Stomach (tissue), 4 donors: ENCODE results near the gene TRAF7.

Experiments
- EP300 ChIP-seq: sonication (generic); formaldehyde crosslinking; IDR thresholded peaks from one replicate; pipeline ENCODE4 v1.6.1; 2017; ENCODE audit warnings: antibody characterized with exemption
- POLR2A ChIP-seq, 4 donors: fragments of 450-650 bp; IDR thresholded peaks; one replicate each; pipeline ENCODE4 v1.6.1; 2016; ENCODE audit warnings: antibody characterized with exemption in 4 of 4, control low read depth in 2 of 4, mild to moderate bottlenecking in 1 of 4, moderate library complexity in 1 of 4
- POLR2AphosphoS5 ChIP-seq, 3 donors: sonication (generic); formaldehyde crosslinking; IDR thresholded peaks; one replicate each; pipeline ENCODE4 v1.6.1; 2016; ENCODE audit warnings: antibody characterized with exemption in 3 of 3
- TF ChIP-seq, protein P1 (sequence below), 7 experiments: fragments of 450-650 bp in 4 of 7; fragments of 200-600 bp in 3 of 7; sonication (generic) in 3 of 7; IDR thresholded peaks; one replicate each; pipeline ENCODE4 v1.5.1; 2016 to 2019; ENCODE audit warnings: antibody characterized with exemption in 7 of 7, control low read depth in 2 of 7, mild to moderate bottlenecking in 1 of 7

DNA sequence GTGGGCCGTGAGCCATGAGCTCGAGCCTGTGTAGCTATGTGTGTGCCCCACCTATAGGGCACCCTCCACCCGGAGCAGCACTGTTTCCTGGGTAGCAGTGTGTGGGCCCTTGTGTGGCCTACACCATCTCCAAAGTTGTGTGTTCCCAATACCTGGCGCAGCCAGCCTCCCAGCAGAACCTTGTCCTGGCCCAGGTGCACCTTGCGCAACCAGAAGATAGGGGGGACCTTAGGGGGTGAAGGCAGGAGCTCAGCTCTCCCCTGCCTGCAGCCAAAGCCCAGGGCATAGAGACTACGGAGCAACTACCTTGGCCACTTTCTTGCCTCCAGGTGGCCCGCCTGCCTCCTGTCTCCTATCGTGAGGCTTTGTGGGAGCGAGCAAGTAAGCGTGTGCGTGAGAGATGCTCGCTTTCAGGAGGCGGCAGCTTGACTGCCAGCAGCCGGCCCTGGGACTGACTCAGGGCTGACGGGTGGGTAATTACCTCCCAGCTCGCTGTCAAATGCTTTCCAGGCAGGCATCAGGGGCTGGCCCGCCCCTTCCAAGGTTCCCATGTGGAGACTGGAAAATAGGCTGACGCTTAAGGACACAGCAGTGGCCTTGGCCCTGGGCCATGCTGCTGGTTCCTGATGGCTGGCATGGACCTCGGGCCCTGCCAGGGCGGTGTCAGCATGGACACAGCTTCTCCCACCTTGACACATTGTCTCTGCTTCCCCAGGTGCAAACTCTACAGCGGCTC is 19.0 kb downstream of the TRAF7 start:
- TF ChIP-seq, protein P1, sequence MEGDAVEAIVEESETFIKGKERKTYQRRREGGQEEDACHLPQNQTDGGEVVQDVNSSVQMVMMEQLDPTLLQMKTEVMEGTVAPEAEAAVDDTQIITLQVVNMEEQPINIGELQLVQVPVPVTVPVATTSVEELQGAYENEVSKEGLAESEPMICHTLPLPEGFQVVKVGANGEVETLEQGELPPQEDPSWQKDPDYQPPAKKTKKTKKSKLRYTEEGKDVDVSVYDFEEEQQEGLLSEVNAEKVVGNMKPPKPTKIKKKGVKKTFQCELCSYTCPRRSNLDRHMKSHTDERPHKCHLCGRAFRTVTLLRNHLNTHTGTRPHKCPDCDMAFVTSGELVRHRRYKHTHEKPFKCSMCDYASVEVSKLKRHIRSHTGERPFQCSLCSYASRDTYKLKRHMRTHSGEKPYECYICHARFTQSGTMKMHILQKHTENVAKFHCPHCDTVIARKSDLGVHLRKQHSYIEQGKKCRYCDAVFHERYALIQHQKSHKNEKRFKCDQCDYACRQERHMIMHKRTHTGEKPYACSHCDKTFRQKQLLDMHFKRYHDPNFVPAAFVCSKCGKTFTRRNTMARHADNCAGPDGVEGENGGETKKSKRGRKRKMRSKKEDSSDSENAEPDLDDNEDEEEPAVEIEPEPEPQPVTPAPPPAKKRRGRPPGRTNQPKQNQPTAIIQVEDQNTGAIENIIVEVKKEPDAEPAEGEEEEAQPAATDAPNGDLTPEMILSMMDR (IDR thresholded peaks at IDR 0.05) = no peak
- TF ChIP-seq POLR2A (IDR thresholded peaks at IDR 0.05) = no peak
- TF ChIP-seq POLR2AphosphoS5 (IDR thresholded peaks at IDR 0.05) = no peak
- TF ChIP-seq EP300 = no peak
